ENCODE data around the gene S100PBP.

DNA sequence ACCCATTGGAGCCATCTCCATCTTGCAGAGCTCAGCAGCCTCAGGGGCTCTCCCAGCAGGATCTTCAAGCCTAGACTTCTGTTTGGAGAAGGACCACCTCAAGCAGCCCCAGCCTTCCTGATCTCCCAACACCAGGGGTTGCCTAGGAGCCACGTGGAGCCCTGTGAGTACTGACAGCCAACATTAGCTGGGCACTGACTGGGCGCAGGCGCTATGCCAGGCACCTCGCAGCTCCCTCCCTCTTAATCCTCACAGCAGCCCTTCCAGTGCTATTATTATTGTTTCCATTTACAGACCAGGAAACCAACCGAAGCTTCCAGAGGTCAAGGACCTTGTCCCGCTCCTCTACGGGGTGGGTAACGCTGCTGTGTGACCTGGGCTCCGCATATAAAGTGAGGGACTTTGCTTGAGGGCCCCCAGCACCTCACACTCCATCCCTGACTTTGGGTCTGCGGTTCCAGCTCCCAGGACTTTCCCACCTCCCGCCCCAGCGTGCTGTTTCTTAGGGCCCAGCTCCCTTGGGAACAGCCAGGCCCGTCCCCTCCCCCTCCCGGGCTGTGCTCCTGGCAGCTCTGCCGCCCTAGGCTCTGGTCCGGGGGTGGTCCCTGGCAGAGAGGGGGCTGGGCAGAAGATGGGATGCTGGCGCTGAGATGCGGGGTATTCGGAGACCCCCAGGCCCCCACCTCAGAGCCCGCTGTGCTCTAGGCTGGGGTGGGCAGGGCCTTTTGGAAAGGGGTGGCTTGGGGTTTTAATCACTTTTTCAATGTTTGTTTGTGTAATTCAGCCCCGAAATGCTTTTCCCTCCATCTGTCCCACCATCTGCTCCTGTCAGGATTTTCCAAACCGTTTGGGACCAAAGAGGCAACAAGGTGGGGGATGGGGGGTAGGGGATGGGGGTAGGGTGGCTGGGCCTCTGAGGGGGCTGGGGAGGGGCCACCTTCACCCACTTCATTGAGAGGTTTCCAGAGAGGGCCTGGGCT is 64.7 kb downstream of the S100PBP start:
- TF ChIP-seq EZH2 (optimal IDR thresholded peaks at IDR 0.05; ENCODE audit: low read depth, low read length) (no peak), CTCF (IDR thresholded peaks at IDR 0.05; ENCODE audit: low read length) (no peak), EZH2phosphoT487 (IDR thresholded peaks at IDR 0.05; ENCODE audit: low read length) (no peak)
